ENCODE measurements around the gene TTL. TPM values are rescaled to one million over a fixed set of nuclear protein-coding genes. Genes with fewer than 3 reads are reported as not detected.

Gene TTL
- total and polyA plus RNA-seq, 2 of the 13 experiments (the other 11 are each of a cell fraction or from before 2014, with no cell fraction given): 19.0 to 59.8 TPM

DNA sequence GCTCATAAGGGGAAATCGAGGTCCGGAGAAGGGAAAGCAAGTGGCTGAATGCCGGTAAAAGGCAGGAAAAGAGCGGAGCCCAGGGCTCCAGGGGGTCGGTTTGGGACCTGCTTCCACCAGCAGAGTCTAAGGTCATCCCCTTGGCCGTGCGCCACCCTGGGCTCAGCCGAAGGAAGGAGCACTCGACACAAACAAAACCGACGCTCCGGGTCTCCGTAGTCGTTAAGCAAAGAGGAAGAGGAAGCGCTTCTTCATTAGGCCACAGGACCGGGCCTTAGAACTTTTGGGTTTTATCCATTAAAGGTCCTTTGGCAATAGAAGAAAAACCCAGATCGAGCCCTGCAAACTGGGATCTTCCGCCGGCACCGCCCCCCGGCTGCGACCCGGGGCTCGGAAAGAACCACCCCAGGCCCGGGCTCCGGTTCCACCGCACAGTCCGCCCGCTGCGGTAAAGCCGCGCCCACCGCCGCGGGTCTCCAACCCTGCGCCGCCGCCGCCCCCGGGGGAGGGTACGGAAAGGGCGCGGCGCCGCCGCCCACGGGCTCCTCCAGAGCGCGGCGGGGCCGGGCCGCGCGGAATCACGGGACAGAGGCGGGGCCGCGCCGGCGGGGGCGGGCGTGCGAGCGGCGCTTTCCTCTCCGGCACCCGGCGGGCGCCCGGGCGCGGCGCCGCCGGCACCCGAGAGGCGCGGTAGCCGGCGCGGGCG is at the start of gene TTL (continued):
- TF ChIP-seq, protein P1, sequence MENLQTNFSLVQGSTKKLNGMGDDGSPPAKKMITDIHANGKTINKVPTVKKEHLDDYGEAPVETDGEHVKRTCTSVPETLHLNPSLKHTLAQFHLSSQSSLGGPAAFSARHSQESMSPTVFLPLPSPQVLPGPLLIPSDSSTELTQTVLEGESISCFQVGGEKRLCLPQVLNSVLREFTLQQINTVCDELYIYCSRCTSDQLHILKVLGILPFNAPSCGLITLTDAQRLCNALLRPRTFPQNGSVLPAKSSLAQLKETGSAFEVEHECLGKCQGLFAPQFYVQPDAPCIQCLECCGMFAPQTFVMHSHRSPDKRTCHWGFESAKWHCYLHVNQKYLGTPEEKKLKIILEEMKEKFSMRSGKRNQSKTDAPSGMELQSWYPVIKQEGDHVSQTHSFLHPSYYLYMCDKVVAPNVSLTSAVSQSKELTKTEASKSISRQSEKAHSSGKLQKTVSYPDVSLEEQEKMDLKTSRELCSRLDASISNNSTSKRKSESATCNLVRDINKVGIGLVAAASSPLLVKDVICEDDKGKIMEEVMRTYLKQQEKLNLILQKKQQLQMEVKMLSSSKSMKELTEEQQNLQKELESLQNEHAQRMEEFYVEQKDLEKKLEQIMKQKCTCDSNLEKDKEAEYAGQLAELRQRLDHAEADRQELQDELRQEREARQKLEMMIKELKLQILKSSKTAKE (CRISPR knock-in tag; IDR thresholded peaks at IDR 0.05; ENCODE audit: borderline replicate concordance): no peak
- TF ChIP-seq U2AF2 (IDR thresholded peaks at IDR 0.05; ENCODE audit: low read depth, low read length): no peak
- TF ChIP-seq, protein P2, sequence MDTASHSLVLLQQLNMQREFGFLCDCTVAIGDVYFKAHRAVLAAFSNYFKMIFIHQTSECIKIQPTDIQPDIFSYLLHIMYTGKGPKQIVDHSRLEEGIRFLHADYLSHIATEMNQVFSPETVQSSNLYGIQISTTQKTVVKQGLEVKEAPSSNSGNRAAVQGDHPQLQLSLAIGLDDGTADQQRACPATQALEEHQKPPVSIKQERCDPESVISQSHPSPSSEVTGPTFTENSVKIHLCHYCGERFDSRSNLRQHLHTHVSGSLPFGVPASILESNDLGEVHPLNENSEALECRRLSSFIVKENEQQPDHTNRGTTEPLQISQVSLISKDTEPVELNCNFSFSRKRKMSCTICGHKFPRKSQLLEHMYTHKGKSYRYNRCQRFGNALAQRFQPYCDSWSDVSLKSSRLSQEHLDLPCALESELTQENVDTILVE (CRISPR knock-in tag; IDR thresholded peaks at IDR 0.05): peak; percentile 80; the same call in 1 of the 2 replicates
- TF ChIP-seq ZNF563 (CRISPR knock-in tag; IDR thresholded peaks at IDR 0.05): 0 out of 2 replicates have a peak, but pooled peaks have one; percentile 38
- no peak for TF ChIP-seq SP1 (IDR thresholded peaks at IDR 0.05)
- TF ChIP-seq SP1 (CRISPR knock-in tag; IDR thresholded peaks at IDR 0.05): no peak
- peak; percentile 68; the same call in 1 of the 2 replicates for TF ChIP-seq ZNF224 (CRISPR knock-in tag; IDR thresholded peaks at IDR 0.05)
- 0 out of 2 replicates have a peak, but pooled peaks have one; percentile 11 for TF ChIP-seq MEF2D (CRISPR knock-in tag; IDR thresholded peaks at IDR 0.05)
- TF ChIP-seq, protein P3, sequence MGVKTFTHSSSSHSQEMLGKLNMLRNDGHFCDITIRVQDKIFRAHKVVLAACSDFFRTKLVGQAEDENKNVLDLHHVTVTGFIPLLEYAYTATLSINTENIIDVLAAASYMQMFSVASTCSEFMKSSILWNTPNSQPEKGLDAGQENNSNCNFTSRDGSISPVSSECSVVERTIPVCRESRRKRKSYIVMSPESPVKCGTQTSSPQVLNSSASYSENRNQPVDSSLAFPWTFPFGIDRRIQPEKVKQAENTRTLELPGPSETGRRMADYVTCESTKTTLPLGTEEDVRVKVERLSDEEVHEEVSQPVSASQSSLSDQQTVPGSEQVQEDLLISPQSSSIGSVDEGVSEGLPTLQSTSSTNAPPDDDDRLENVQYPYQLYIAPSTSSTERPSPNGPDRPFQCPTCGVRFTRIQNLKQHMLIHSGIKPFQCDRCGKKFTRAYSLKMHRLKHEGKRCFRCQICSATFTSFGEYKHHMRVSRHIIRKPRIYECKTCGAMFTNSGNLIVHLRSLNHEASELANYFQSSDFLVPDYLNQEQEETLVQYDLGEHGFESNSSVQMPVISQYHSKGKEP (CRISPR knock-in tag; IDR thresholded peaks at IDR 0.05): no peak
- TF ChIP-seq SIN3A (IDR thresholded peaks at IDR 0.05; ENCODE audit: borderline replicate concordance, low read depth, low read length): peak; percentile 80; the same call in 1 of the 2 replicates
- TF ChIP-seq, protein P4, sequence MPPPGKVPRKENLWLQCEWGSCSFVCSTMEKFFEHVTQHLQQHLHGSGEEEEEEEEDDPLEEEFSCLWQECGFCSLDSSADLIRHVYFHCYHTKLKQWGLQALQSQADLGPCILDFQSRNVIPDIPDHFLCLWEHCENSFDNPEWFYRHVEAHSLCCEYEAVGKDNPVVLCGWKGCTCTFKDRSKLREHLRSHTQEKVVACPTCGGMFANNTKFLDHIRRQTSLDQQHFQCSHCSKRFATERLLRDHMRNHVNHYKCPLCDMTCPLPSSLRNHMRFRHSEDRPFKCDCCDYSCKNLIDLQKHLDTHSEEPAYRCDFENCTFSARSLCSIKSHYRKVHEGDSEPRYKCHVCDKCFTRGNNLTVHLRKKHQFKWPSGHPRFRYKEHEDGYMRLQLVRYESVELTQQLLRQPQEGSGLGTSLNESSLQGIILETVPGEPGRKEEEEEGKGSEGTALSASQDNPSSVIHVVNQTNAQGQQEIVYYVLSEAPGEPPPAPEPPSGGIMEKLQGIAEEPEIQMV (CRISPR knock-in tag; IDR thresholded peaks at IDR 0.05; ENCODE audit: low read depth): 0 out of 2 replicates have a peak, but pooled peaks have one; percentile 52
- peak; percentile 5; the same call in 1 of the 2 replicates for TF ChIP-seq ELF3 (CRISPR knock-in tag; IDR thresholded peaks at IDR 0.05)
- TF ChIP-seq PHF8 (CRISPR knock-in tag; IDR thresholded peaks at IDR 0.05): peak; percentile 27
- TF ChIP-seq, protein P5, sequence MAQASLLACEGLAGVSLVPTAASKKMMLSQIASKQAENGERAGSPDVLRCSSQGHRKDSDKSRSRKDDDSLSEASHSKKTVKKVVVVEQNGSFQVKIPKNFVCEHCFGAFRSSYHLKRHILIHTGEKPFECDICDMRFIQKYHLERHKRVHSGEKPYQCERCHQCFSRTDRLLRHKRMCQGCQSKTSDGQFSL (CRISPR knock-in tag; IDR thresholded peaks at IDR 0.05): no peak
- TF ChIP-seq ZNF678 (CRISPR knock-in tag; IDR thresholded peaks at IDR 0.05): 0 out of 2 replicates have a peak, but pooled peaks have one; percentile 39
- no peak for TF ChIP-seq MTF2 (CRISPR knock-in tag; IDR thresholded peaks at IDR 0.05; ENCODE audit: borderline replicate concordance)
- TF ChIP-seq MBNL3 (CRISPR knock-in tag; conservative IDR thresholded peaks at IDR 0.05): no peak
- no peak for TF ChIP-seq NFE2L1 (CRISPR knock-in tag; IDR thresholded peaks at IDR 0.05; ENCODE audit: borderline replicate concordance)
- peak; percentile 68 for TF ChIP-seq PTBP1 (IDR thresholded peaks at IDR 0.05; ENCODE audit: low read depth, low read length, poor library complexity, severe bottlenecking)
